BLaER1 treated with 17β-estradiol and CSF1 and Interleukin-3, amounts not matched to agents 10 nM and 100 nM (cell line): ENCODE results near the gene PARD3B.

ENCODE experiments used
- H3K27ac ChIP-seq, 11 experiments: shearing (Covaris generic); formaldehyde crosslinking; 2 replicates each; pipeline ENCODE4 v1.8.1; 2022
- H3K27me3 ChIP-seq, 11 experiments: shearing (Covaris generic); formaldehyde crosslinking; 2 replicates each; pipeline ENCODE4 v1.8.1; 2022
- H3K36me3 ChIP-seq, 11 experiments: shearing (Covaris generic); formaldehyde crosslinking; 2 replicates each; pipeline ENCODE4 v1.8.1; 2022
- H3K4me1 ChIP-seq, 10 experiments: shearing (Covaris generic); formaldehyde crosslinking; 2 replicates each; pipeline ENCODE4 v1.8.1; 2022
- H3K4me2 ChIP-seq, 11 experiments: shearing (Covaris generic); formaldehyde crosslinking; 2 replicates each; pipeline ENCODE4 v1.8.1; 2022
- H3K4me3 ChIP-seq, 10 experiments: shearing (Covaris generic); formaldehyde crosslinking; 2 replicates each; pipeline ENCODE4 v1.8.1; 2022
- H3K9ac ChIP-seq, 11 experiments: shearing (Covaris generic); formaldehyde crosslinking; 2 replicates each; pipeline ENCODE4 v1.8.1; 2022
- H3K9me3 ChIP-seq, 11 experiments: shearing (Covaris generic); formaldehyde crosslinking; replicated peaks in 1 of 11; 2 replicates each; pipeline ENCODE4 v1.8.1; 2022
- H4K20me1 ChIP-seq, 11 experiments: shearing (Covaris generic); formaldehyde crosslinking; 2 replicates each; pipeline ENCODE4 v1.8.1; 2022
- Cebpa-rat ChIP-seq, 11 experiments: shearing (Covaris generic); IDR thresholded peaks; 2 replicates each; pipeline ENCODE4 v1.8.1; 2022

The PARD3B gene

GRCh38 chr2:205461678-205462665 lies 916.7 kb downstream of the PARD3B start:
- Histone ChIP-seq H3K4me3 (no peak overlapping the region), H3K9me3 (no peaks in the 10 kb centered on the region), H3K27ac (no peak overlapping the region), H4K20me1 (no peaks in the 10 kb centered on the region), H3K4me2 (no peak overlapping the region), H3K27me3 (no peaks in the 10 kb centered on the region), H3K9ac (no peak overlapping the region), H3K4me1 (0 out of 20 replicates have a peak, but pooled peaks cover 0 to 3% (median 0%) of the 10 kb centered on the region in 10 experiments), H3K36me3 (no peaks in the 10 kb centered on the region)
- no peak for TF ChIP-seq Cebpa-rat (IDR thresholded peaks at IDR 0.05)

- Histone ChIP-seq H3K4me3 (no peak overlapping the region), H3K9ac (no peak overlapping the region), H3K27me3 (no peaks in the 10 kb centered on the region), H3K27ac (no peak overlapping the region), H3K36me3 (no peaks in the 10 kb centered on the region), H3K4me2 (no peak overlapping the region), H4K20me1 (no peaks in the 10 kb centered on the region), H3K4me1 (0 out of 20 replicates have a peak, but pooled peaks cover 0 to 3% (median 0%) of the 10 kb centered on the region in 10 experiments), H3K9me3 (no peaks in the 10 kb centered on the region)
- TF ChIP-seq Cebpa-rat (IDR thresholded peaks at IDR 0.05): no peak
Measured at GRCh38 chr2:205462681-205463345, 917.5 kb downstream of the PARD3B start.

- no peak for TF ChIP-seq Cebpa-rat (IDR thresholded peaks at IDR 0.05)
- H3K27me3 ChIP-seq: no peaks in the 10 kb centered on the region
- H3K9ac ChIP-seq: no peak overlapping the region
- H3K27ac ChIP-seq: no peak overlapping the region
- no peak overlapping the region for H3K4me3 ChIP-seq
- H4K20me1 ChIP-seq: no peaks in the 10 kb centered on the region
- no peak overlapping the region for H3K4me2 ChIP-seq
- 0 out of 20 replicates have a peak, but pooled peaks cover 0 to 3% (median 0%) of the 10 kb centered on the region in 10 experiments for H3K4me1 ChIP-seq
- no peaks in the 10 kb centered on the region for H3K9me3 ChIP-seq
- H3K36me3 ChIP-seq: no peaks in the 10 kb centered on the region
Measured at GRCh38 chr2:205463466-205464025, 918.3 kb downstream of the PARD3B start.

GRCh38 chr2:205464681-205465080 lies 919.4 kb downstream of the PARD3B start:
- Histone ChIP-seq H3K4me2 (no peak overlapping the region), H3K4me1 (0 out of 20 replicates have a peak, but pooled peaks cover 0 to 1% (median 0%) of the 10 kb centered on the region in 10 experiments), H3K4me3 (no peak overlapping the region), H3K36me3 (no peaks in the 10 kb centered on the region), H3K9me3 (no peaks in the 10 kb centered on the region), H3K27me3 (no peaks in the 10 kb centered on the region), H4K20me1 (no peaks in the 10 kb centered on the region), H3K9ac (no peak overlapping the region), H3K27ac (no peak overlapping the region)
- no peak for TF ChIP-seq Cebpa-rat (IDR thresholded peaks at IDR 0.05)

GRCh38 chr2:205465791-205466190 lies 920.5 kb downstream of the PARD3B start:
- Histone ChIP-seq H3K27ac (no peak overlapping the region), H3K36me3 (no peaks in the 10 kb centered on the region), H3K4me2 (no peak overlapping the region), H4K20me1 (no peaks in the 10 kb centered on the region), H3K27me3 (no peaks in the 10 kb centered on the region), H3K9me3 (no peaks in the 10 kb centered on the region), H3K4me1 (no peaks in the 10 kb centered on the region), H3K9ac (no peak overlapping the region), H3K4me3 (no peak overlapping the region)
- TF ChIP-seq Cebpa-rat (IDR thresholded peaks at IDR 0.05): no peak

GRCh38 chr2:205471776-205472175 lies 926.5 kb downstream of the PARD3B start:
- Histone ChIP-seq H3K27ac (no peak overlapping the region), H3K4me3 (no peak overlapping the region), H3K4me2 (no peak overlapping the region), H3K9ac (no peak overlapping the region), H4K20me1 (no peaks in the 10 kb centered on the region), H3K27me3 (no peaks in the 10 kb centered on the region), H3K4me1 (no peaks in the 10 kb centered on the region), H3K36me3 (no peaks in the 10 kb centered on the region), H3K9me3 (no peaks in the 10 kb centered on the region)
- no peak for TF ChIP-seq Cebpa-rat (IDR thresholded peaks at IDR 0.05)

GRCh38 chr2:205473791-205474190 lies 928.5 kb downstream of the PARD3B start:
- no peaks in the 10 kb centered on the region for H3K4me1 ChIP-seq

GRCh38 chr2:205474741-205475415 lies 929.6 kb downstream of the PARD3B start:
- H3K4me2 ChIP-seq: no peak overlapping the region
- no peak for TF ChIP-seq Cebpa-rat (IDR thresholded peaks at IDR 0.05)
- H3K27me3 ChIP-seq: no peaks in the 10 kb centered on the region
- H3K9ac ChIP-seq: no peak overlapping the region
- H3K36me3 ChIP-seq: no peaks in the 10 kb centered on the region
- no peaks in the 10 kb centered on the region for H4K20me1 ChIP-seq
- no peaks in the 10 kb centered on the region for H3K4me1 ChIP-seq
- H3K27ac ChIP-seq: no peak overlapping the region
- no peaks in the 10 kb centered on the region for H3K9me3 ChIP-seq
- H3K4me3 ChIP-seq: no peak overlapping the region

More at GRCh38 chr2:205473791-205474190, 928.5 kb downstream of the PARD3B start:
- Histone ChIP-seq H3K27me3 (no peaks in the 10 kb centered on the region), H3K36me3 (no peaks in the 10 kb centered on the region), H4K20me1 (no peaks in the 10 kb centered on the region), H3K9ac (no peak overlapping the region), H3K9me3 (no peaks in the 10 kb centered on the region), H3K4me3 (no peak overlapping the region), H3K4me2 (no peak overlapping the region), H3K27ac (no peak overlapping the region)
- TF ChIP-seq Cebpa-rat (IDR thresholded peaks at IDR 0.05): no peak

GRCh38 chr2:205475416-205475768 lies 930.1 kb downstream of the PARD3B start:
- H3K36me3 ChIP-seq: no peaks in the 10 kb centered on the region
- H3K9me3 ChIP-seq: no peaks in the 10 kb centered on the region
- no peaks in the 10 kb centered on the region for H3K27me3 ChIP-seq
- no peak for TF ChIP-seq Cebpa-rat (IDR thresholded peaks at IDR 0.05)
- H3K4me1 ChIP-seq: no peaks in the 10 kb centered on the region
- H3K4me2 ChIP-seq: no peak overlapping the region
- H3K27ac ChIP-seq: no peak overlapping the region
- H3K4me3 ChIP-seq: no peak overlapping the region
- H3K9ac ChIP-seq: no peak overlapping the region
- no peaks in the 10 kb centered on the region for H4K20me1 ChIP-seq
